Progenitor cell of endocrine pancreas (in vitro differentiated cells): ENCODE data around the gene PARD3. TPM values are rescaled to one million over a fixed set of nuclear protein-coding genes. Genes with fewer than 3 reads are reported as not detected.
A peak's percentile ranks its signal among the peaks of the same experiment; 100 is the strongest.

Experiments used
- DNase-seq: peaks from one replicate; pipeline ENCODE4 v3.0.0; 2021; ENCODE audit warnings: low spot score; ENCODE audit not compliant: unreplicated experiment
- H3K27ac Mint-ChIP-seq: 2 replicates; pipeline ENCODE4 v1.8.0; 2021; ENCODE audit warnings: mild to moderate bottlenecking, moderate library complexity, mixed read lengths
- H3K27me3 Mint-ChIP-seq: 2 replicates; pipeline ENCODE4 v1.8.0; 2021; ENCODE audit warnings: mixed read lengths
- H3K36me3 Mint-ChIP-seq: 2 replicates; pipeline ENCODE4 v1.8.0; 2022; ENCODE audit warnings: mixed read lengths; ENCODE audit not compliant: insufficient read depth
- H3K4me1 Mint-ChIP-seq: 2 replicates; pipeline ENCODE4 v1.8.0; 2021; ENCODE audit warnings: low read depth, mixed read lengths
- H3K4me3 Mint-ChIP-seq: 2 replicates; pipeline ENCODE4 v1.8.0; 2021; ENCODE audit warnings: low read depth, mild to moderate bottlenecking, moderate library complexity, mixed read lengths
- H3K9me3 Mint-ChIP-seq: 2 replicates; pipeline ENCODE4 v1.8.0; 2021; ENCODE audit warnings: low read depth, mixed read lengths
- CTCF ChIP-seq: fragments of 200-600 bp; sonication (generic); IDR thresholded peaks from one replicate; pipeline ENCODE4 v1.5.0; 2021; ENCODE audit warnings: antibody characterized with exemption, mild to moderate bottlenecking; ENCODE audit not compliant: unreplicated experiment
- total RNA-seq: library from RNA; stranded (reverse); gene quantifications from 2 replicates; pipeline ENCODE4 v1.2.1, GENCODE V29; 2021

The PARD3 gene
- total RNA-seq, 1 donor from 2014 or later, result 85.3 TPM

- no peak for DNase-seq
- H3K27me3 Mint-ChIP-seq, result no peaks in the 10 kb centered on the region
- H3K9me3 Mint-ChIP-seq, result no peaks in the 10 kb centered on the region
- peak overlapping the region; percentile 5 for H3K4me3 Mint-ChIP-seq
- H3K4me1 Mint-ChIP-seq, result peaks cover 60% of the 10 kb centered on the region
- H3K36me3 Mint-ChIP-seq, result no peaks in the 10 kb centered on the region
- TF ChIP-seq CTCF, result no peak
- peak overlapping the region; percentile 87 for H3K27ac Mint-ChIP-seq
Observed at GRCh38 chr10:34184939-34185386, 630.1 kb downstream of the PARD3 start.

- H3K27me3 Mint-ChIP-seq, result no peaks in the 10 kb centered on the region
- peak overlapping the region; percentile 87 for H3K27ac Mint-ChIP-seq
- no peaks in the 10 kb centered on the region for H3K36me3 Mint-ChIP-seq
- H3K9me3 Mint-ChIP-seq, result no peaks in the 10 kb centered on the region
- TF ChIP-seq CTCF, result no peak
- H3K4me1 Mint-ChIP-seq, result peaks cover 63% of the 10 kb centered on the region
- DNase-seq, result no peak
- no peak overlapping the region for H3K4me3 Mint-ChIP-seq
Observed at GRCh38 chr10:34184397-34184796, 630.7 kb downstream of the PARD3 start.

- H3K4me1 Mint-ChIP-seq, result peaks cover 71% of the 10 kb centered on the region
- TF ChIP-seq CTCF, result no peak
- no peaks in the 10 kb centered on the region for H3K27me3 Mint-ChIP-seq
- H3K9me3 Mint-ChIP-seq, result no peaks in the 10 kb centered on the region
- no peaks in the 10 kb centered on the region for H3K36me3 Mint-ChIP-seq
- no peak for DNase-seq
- H3K27ac Mint-ChIP-seq, result peak overlapping the region; percentile 49
- H3K4me3 Mint-ChIP-seq, result no peak overlapping the region
Observed at GRCh38 chr10:34183016-34183796, 631.9 kb downstream of the PARD3 start.

- Mint-ChIP-seq H3K27me3 (no peaks in the 10 kb centered on the region), H3K4me3 (no peak overlapping the region), H3K36me3 (no peaks in the 10 kb centered on the region), H3K27ac (no peak overlapping the region), H3K9me3 (no peaks in the 10 kb centered on the region), H3K4me1 (peaks cover 63% of the 10 kb centered on the region)
- no peak for TF ChIP-seq CTCF
- DNase-seq, result no peak
Observed at GRCh38 chr10:34181553-34182300, 633.4 kb downstream of the PARD3 start.

GRCh38 chr10:34180749-34181148 is 634.3 kb downstream of the PARD3 start:
- Mint-ChIP-seq H3K36me3 (no peaks in the 10 kb centered on the region), H3K27ac (peak overlapping the region; percentile 43), H3K4me1 (peaks cover 63% of the 10 kb centered on the region), H3K4me3 (no peak overlapping the region), H3K9me3 (no peaks in the 10 kb centered on the region), H3K27me3 (no peaks in the 10 kb centered on the region)
- no peak for TF ChIP-seq CTCF
- DNase-seq, result no peak
